Amniotic stem cell (primary cell): Measurements from ENCODE around the gene IBTK.
"Not testable (repeated sequence)": the region's sequence is repeated elsewhere in the genome, so short reads cannot be mapped to it uniquely, and the experiment has no call there.

Experiments
- DNase-seq: peaks from one replicate; lab custom pipeline; 2025; lab: John Stamatoyannopoulos, UW

Gene IBTK, protein sequence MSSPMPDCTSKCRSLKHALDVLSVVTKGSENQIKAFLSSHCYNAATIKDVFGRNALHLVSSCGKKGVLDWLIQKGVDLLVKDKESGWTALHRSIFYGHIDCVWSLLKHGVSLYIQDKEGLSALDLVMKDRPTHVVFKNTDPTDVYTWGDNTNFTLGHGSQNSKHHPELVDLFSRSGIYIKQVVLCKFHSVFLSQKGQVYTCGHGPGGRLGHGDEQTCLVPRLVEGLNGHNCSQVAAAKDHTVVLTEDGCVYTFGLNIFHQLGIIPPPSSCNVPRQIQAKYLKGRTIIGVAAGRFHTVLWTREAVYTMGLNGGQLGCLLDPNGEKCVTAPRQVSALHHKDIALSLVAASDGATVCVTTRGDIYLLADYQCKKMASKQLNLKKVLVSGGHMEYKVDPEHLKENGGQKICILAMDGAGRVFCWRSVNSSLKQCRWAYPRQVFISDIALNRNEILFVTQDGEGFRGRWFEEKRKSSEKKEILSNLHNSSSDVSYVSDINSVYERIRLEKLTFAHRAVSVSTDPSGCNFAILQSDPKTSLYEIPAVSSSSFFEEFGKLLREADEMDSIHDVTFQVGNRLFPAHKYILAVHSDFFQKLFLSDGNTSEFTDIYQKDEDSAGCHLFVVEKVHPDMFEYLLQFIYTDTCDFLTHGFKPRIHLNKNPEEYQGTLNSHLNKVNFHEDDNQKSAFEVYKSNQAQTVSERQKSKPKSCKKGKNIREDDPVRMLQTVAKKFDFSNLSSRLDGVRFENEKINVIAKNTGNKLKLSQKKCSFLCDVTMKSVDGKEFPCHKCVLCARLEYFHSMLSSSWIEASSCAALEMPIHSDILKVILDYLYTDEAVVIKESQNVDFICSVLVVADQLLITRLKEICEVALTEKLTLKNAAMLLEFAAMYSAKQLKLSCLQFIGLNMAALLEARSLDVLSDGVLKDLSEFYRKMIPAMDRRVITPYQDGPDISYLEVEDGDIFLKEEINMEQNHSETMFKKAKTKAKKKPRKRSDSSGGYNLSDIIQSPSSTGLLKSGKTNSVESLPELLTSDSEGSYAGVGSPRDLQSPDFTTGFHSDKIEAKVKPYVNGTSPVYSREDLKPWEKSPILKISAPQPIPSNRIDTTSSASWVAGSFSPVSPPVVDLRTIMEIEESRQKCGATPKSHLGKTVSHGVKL (N-terminal part only)

GRCh38 chr6:82247505-82248272 lies at the start of gene IBTK:
Gene IBTK, minus strand, starts transcription at chr6:82247744. Its CDS starts 7,258 bp downstream, at chr6:82240486.
- DNase-seq, result peak; percentile 59

DNA sequence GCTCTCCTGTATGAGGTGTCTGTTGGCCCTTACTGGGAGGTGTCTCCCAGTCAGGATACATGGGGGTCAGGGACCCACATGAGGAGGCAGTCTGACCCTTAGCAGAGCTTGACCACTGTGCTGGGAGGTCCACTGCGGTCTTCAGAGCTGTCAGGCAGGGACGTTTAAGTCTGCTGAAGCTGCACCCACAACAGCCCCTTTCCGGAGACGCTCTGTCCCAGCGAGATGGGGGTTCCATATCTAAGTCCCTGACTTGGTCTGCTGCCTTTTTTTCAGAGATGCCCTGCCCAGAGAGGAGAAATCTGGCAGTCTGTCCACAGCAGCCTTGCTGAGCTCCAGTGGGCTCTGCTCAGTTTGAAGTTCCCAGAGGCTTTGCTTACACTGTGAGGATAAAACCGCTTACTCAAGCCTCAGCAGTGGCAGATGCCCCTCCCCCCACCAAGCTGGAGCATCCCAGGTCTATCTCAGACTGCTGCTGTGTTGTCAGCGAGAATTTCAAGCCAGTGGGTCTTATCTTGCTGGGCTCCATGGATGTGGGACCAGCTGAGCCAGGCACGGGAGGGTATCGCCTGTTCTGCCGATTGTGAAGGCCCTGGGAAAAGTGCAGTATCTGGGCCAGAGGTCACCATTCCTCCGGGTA lies 36.3 kb upstream of the IBTK start:
- DNase-seq, result no peak

GRCh38 chr6:82281550-82281949 lies 34.0 kb upstream of the IBTK start:
- DNase-seq, result not testable (repeated sequence)

DNA sequence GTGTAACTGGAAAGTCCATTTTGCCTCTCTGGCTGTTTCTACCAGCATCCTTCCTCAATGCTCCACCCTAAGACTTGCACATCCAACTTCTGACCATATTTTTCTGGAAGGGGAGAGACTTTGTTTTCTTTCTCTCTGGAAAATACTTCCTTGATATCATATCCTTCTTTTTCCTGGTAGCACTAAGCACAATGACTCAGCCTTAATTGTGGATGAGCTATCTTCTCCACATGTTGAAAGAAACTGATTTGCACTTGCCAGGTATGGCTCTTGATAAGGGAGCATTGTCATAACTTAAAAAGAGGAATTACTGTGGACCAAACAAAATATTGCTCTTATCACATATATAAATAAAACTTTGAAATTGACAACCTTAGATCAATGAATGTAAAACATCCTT lies 30.1 kb upstream of the IBTK start:
- no peak for DNase-seq

DNA sequence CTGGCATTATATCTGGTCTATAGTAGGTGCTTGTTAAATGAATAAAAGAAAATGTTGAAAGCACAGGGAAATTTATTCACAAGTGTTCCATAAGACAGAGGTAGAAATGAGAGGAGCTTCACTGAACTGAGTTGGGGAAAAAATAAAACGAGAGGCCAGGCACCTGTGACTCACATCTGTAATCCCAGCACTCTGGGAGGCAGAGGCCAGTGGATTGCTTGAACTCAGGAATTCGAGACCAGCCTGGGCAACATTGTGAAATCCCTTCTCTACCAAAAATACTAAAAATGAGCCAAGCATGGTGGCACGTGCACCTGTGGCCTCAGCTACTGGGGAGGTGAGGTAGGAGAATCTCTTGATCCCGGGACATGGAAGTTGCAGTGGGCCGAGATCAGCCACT lies 28.1 kb upstream of the IBTK start:
- DNase-seq, result no peak

DNA sequence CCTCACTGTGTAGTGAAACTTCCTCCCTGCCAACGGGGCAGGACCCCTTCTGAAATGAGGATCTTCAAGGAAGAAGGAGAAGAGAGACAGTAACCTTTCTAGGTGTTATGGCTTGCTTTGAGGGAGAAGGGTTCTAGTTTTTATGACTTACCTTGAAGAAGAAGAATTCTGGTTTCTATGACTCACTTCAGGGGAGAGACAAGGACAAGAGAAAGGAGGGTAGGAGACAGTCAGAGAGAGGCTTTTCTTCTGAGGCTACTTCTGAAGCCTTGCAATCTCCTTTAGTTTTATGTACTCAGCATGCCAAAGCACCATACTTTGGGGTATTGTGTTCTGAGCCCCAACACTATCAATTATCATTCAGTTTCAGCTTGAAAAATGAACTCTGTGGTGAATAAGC lies 25.8 kb upstream of the IBTK start:
- no peak for DNase-seq

- DNase-seq, result no peak
Measured at GRCh38 chr6:82270881-82271635, 23.5 kb upstream of the IBTK start.

GRCh38 chr6:82268301-82268846 lies 20.8 kb upstream of the IBTK start:
- no peak for DNase-seq

- DNase-seq, result no peak
Measured at GRCh38 chr6:82264824-82265223, 17.3 kb upstream of the IBTK start.

DNA sequence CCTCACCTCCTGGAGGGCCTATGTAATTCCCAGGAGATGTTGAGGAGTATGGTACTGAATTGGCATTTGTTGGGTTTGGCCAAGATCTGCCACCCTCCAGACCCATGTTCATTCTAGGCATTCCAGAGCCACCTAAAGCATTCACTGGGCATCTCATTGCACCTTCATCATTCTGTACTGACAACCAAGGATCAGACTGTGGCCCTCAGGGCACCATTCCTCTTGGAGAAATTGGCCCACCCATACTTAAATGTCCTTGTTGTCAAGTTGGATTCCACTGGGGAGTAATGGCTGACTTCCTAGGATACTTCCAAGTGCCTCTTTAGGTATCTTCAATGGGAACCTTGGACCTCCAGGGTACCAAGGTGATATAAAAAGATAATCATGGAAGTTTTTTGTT lies 16.8 kb upstream of the IBTK start:
- DNase-seq, result no peak

GRCh38 chr6:82263916-82264315 lies 16.4 kb upstream of the IBTK start:
- DNase-seq, result no peak

DNA sequence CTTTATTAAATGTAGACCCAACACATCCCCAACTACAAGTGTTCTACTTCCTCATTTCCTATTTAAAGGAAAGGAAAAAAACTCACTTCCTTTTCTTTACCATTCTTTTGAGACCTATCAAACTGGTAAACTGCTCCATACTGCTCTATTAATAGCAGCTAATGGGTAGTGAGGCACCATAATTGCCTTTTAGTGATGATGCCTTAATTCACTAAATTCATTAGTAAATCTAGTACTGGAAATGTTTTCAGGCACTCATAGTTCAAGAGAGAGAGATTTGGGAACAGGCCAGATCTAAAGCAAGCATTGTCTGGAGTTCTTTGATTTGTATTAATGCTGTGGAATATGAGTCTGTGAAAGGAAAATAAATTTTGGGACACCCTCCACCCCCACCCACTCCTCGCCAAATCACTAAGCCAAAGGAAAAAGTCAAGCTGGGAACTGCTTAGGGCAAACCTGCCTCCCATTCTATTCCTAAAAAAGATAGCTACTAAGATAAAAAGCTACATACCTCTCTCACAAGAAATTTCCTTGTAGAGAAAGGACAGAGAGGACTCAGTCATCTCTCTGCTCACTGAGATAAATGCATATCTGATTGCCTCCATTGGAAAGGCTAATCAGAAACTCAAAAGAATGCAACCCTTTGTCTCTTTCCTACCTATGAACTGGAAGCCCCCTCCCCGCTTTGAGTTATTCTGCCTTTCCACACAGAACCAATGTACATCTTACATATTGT lies 13.6 kb upstream of the IBTK start:
- DNase-seq, result no peak

DNA sequence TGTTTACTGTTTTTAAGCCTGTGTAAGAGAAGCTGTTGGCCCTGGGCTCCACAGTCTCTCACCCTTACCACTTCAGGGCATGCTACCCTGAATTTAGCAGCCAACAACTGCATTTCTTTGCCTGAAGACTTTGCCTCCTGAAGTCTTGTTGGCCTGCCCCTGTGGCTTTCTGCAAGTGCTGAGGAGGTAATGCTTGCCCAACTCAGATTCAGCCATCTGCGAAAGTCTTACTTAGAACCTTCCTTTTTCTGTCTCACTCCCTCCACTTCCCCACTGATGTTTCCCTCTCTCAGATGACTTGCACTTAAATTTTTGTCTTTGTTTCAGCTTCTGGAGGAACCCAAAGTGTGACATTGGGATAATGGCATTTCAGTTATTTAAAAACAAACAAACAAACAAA lies 11.8 kb upstream of the IBTK start:
- DNase-seq, result no peak

DNA sequence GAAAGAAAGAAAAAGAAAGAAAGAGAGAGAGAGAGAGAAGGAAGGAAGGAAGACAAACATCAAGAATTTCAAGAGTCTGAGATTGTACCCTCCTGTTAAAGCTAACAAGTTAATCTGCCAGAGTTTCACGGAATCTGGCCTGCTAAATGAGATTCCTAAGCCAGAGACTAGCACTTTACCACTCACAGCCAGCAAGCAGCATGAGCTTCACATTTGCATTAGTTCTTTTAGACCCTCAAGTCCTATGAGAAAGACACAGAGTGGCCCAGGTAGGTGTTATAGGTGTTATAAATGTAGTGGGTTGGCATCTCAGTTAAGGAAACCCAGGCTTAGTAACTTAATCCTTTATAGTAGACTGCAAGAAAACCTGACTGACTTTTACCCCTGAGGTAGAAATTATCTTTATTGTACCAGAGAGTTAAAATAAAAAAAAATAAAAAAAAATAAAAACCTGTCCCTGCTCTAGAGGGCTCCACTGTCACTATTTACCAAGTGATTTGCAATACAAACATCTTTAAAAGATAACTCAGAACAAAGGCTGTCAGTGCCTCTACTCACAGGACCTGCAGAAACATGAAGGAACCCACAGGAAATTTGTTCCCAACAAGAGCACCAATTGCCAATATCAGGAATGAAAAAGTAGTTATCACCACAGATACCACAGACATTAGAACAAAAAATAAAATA lies 9.7 kb upstream of the IBTK start:
- no peak for DNase-seq

- DNase-seq, result not testable (repeated sequence)
Measured at GRCh38 chr6:82254722-82255121, 7.2 kb upstream of the IBTK start.

GRCh38 chr6:82251942-82252341 lies 4.4 kb upstream of the IBTK start:
- DNase-seq, result peak; percentile 14

DNA sequence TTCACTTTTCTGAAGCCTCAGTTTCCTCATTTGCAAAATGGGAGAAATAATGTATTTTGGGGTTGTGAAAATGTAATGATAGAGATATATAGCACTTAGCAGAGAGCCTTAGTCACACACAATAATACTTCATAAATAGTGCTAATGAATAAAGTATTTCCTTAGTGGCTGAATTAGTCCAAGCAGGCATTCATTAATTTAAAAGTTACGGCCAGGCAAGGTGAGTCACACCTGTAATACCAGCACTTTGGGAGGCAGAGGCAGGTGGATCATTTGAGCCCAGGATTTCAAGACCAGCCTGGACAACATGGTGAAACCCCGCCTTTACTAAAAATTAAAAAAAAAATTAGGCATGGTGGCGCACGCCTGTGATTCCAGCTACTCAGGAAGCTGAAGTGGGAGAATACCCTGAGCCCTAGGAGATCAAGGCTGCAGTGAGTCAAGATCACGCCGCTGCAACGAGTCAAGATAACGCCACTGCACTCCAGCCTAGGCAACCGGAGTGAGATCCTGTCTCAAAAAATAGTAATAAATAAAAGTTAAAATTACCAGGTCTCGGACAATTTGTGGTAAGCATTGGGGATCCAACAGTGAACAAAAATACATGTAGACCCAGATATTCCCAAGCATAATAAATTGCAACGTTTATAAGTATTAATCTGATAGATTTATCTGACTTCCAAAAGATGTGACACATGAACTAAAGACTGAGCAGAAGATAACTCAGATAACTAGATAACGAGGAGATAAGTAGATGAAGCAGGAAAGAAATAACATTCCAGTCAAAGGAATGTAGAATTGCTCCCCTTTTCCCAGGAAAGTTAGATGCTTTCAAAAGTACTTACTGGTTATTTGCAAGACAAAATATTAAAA lies 2.1 kb upstream of the IBTK start:
- no peak for DNase-seq

DNA sequence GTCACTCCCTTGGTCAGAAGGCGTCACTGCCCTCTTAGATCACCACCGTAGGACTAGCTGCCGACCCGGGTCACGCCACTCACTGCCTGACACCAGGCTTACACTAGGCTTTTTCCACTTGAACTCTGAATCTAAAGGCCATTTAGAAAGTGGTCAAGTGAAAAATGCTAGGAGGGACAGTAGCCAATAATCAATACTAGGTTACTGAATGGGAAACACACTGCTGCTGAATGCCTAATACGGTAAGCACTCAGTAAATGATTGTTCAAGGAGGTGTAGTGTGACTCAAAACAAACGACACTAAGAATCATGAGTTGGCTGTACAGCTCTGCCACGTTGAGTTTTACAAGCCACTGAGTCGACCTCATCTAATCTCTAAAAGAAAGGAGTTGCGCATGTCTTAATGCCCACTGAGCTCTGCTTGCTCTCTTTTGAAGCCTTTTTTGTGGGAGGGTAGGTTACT lies 760 bp upstream of the IBTK start:
- no peak for DNase-seq
